Prostate gland (tissue), 2 donors: ENCODE data around the gene MYO7B.

Experiments used
- POLR2A ChIP-seq: fragments of 450-650 bp; IDR thresholded peaks from one replicate; pipeline ENCODE4 v1.6.1; 2016; ENCODE audit warnings: antibody characterized with exemption, mild to moderate bottlenecking
- POLR2AphosphoS5 ChIP-seq: sonication (generic); formaldehyde crosslinking; IDR thresholded peaks from one replicate; pipeline ENCODE4 v1.6.1; 2017; ENCODE audit warnings: antibody characterized with exemption
- TF ChIP-seq, protein P1 (sequence below), 4 experiments: fragments of 200-600 bp in 2 of 4; fragments of 450-650 bp in 2 of 4; sonication (generic) in 2 of 4; IDR thresholded peaks; 1 replicate in 3 of 4; 2 replicates in 1 of 4; pipeline ENCODE4 v1.5.1; 2016 to 2019; ENCODE audit warnings: antibody characterized with exemption in 4 of 4, mild to moderate bottlenecking in 2 of 4, moderate library complexity in 2 of 4

DNA sequence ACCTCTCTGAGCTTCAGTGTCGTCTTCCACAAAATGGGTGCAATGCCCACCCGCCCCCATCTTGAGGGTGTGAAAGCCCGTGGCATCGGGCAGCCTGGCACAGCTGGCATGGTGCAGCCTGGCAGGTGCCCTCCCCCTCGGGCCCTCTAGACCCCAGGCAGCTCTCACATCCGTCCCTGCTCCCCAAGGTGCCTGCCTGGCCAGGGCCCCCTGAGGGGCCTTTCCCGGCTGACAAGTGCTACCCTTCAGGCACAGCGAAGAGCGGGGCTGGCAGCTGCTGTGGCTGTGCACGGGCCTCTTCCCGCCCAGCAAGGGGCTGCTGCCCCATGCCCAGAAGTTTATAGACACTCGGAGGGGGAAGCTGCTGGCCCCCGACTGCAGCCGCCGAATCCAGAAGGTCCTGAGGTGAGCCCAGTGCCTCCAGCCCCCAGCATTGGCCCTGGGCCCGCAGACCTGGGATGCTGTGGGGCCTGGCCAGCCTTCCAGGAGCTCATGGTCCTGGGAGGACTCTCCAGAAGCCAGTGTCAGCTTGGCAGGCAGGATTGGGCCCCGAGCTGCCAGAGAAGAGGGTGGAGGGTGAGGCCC lies 96.6 kb downstream of the MYO7B start:
- no peak for TF ChIP-seq POLR2AphosphoS5
- TF ChIP-seq, protein P1, sequence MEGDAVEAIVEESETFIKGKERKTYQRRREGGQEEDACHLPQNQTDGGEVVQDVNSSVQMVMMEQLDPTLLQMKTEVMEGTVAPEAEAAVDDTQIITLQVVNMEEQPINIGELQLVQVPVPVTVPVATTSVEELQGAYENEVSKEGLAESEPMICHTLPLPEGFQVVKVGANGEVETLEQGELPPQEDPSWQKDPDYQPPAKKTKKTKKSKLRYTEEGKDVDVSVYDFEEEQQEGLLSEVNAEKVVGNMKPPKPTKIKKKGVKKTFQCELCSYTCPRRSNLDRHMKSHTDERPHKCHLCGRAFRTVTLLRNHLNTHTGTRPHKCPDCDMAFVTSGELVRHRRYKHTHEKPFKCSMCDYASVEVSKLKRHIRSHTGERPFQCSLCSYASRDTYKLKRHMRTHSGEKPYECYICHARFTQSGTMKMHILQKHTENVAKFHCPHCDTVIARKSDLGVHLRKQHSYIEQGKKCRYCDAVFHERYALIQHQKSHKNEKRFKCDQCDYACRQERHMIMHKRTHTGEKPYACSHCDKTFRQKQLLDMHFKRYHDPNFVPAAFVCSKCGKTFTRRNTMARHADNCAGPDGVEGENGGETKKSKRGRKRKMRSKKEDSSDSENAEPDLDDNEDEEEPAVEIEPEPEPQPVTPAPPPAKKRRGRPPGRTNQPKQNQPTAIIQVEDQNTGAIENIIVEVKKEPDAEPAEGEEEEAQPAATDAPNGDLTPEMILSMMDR (IDR thresholded peaks at IDR 0.05), result no peak
- no peak for TF ChIP-seq POLR2A
